HepG2 (cell line): Measurements from ENCODE around the gene HTATIP2. TPM values are rescaled to one million over a fixed set of nuclear protein-coding genes. Genes with fewer than 3 reads are reported as not detected.

Experiments used
- AKAP8 ChIP-seq: sonication (generic); formaldehyde crosslinking; IDR thresholded peaks from 2 replicates; pipeline ENCODE4 v1.5.1; 2020; ENCODE audit warnings: mild to moderate bottlenecking, missing genetic modification reagents
- ATF1 ChIP-seq: IDR thresholded peaks from 2 replicates; pipeline ENCODE4 v1.6.1; 2016; ENCODE audit warnings: mild to moderate bottlenecking, control low read depth
- BRD4 ChIP-seq: sonication (generic); formaldehyde crosslinking; IDR thresholded peaks from 2 replicates; pipeline ENCODE4 v1.4.0; 2020; ENCODE audit warnings: missing genetic modification reagents
- CEBPZ ChIP-seq: IDR thresholded peaks from 2 replicates; pipeline ENCODE4 v1.6.1; 2012; ENCODE audit warnings: low read length, improper control_type of control experiment
- CSRNP2 ChIP-seq: sonication (generic); formaldehyde crosslinking; conservative IDR thresholded peaks from 2 replicates; pipeline ENCODE4 v1.8.0; 2022; ENCODE audit warnings: low read depth, missing genetic modification reagents
- EHMT2 ChIP-seq: fragments of 200-600 bp; sonication (generic); IDR thresholded peaks from 2 replicates; pipeline ENCODE4 v1.7.0; 2017; ENCODE audit warnings: antibody characterized with exemption, low read depth, low read length, borderline replicate concordance
- FOXA1 ChIP-seq, 2 experiments: fragments of 450-650 bp in 1 of 2; sonication (generic) in 1 of 2; formaldehyde crosslinking in 1 of 2; IDR thresholded peaks; 2 replicates each; pipeline versions ENCODE4 v1.4.0 to v1.6.1; 2016 to 2020; ENCODE audit warnings: missing genetic modification reagents in 1 of 2
- KLF12 ChIP-seq: sonication (generic); formaldehyde crosslinking; IDR thresholded peaks from 2 replicates; pipeline ENCODE4 v1.4.0; 2020; ENCODE audit warnings: missing genetic modification reagents, borderline replicate concordance
- TERF1 ChIP-seq: sonication (generic); formaldehyde crosslinking; IDR thresholded peaks from 2 replicates; pipeline ENCODE4 v1.8.0; 2022; ENCODE audit warnings: mild to moderate bottlenecking, missing genetic modification reagents, moderate library complexity
- TMF1 ChIP-seq: sonication (generic); formaldehyde crosslinking; IDR thresholded peaks from 2 replicates; pipeline ENCODE4 v1.8.1; 2022; ENCODE audit warnings: low read depth, missing genetic modification reagents
- ZBTB33 ChIP-seq: sonication (generic); formaldehyde crosslinking; IDR thresholded peaks from 2 replicates; pipeline ENCODE4 v1.4.0; 2020; ENCODE audit warnings: missing genetic modification reagents
- ZFP41 ChIP-seq: sonication (generic); formaldehyde crosslinking; IDR thresholded peaks from 2 replicates; pipeline ENCODE4 v1.4.0; 2020; ENCODE audit warnings: mild to moderate bottlenecking, missing genetic modification reagents, borderline replicate concordance
- ZGPAT ChIP-seq: IDR thresholded peaks from 2 replicates; pipeline ENCODE4 v1.6.1; 2016; ENCODE audit warnings: mild to moderate bottlenecking
- ZNF337 ChIP-seq: sonication (generic); formaldehyde crosslinking; IDR thresholded peaks from 2 replicates; pipeline ENCODE4 v1.5.1; 2020; ENCODE audit warnings: missing genetic modification reagents, low read depth, mild to moderate bottlenecking, borderline replicate concordance
- ZNF33A ChIP-seq: sonication (generic); formaldehyde crosslinking; IDR thresholded peaks from 2 replicates; pipeline ENCODE4 v1.5.1; 2020; ENCODE audit warnings: missing genetic modification reagents, mild to moderate bottlenecking, moderate library complexity, borderline replicate concordance
- ZNF556 ChIP-seq: sonication (generic); formaldehyde crosslinking; IDR thresholded peaks from 2 replicates; pipeline ENCODE4 v1.4.0; 2020; ENCODE audit warnings: mild to moderate bottlenecking, missing genetic modification reagents, borderline replicate concordance
- ZNF773 ChIP-seq: sonication (generic); formaldehyde crosslinking; IDR thresholded peaks from 2 replicates; pipeline ENCODE4 v1.4.0; 2020; ENCODE audit warnings: missing genetic modification reagents, borderline replicate concordance
- polyA plus RNA-seq, 8 experiments: library from polyadenylated mRNA; depleted of rRNA in 3 of 8; stranded (reverse) in 7 of 8; unstranded in 1 of 8; fragments of >200 nt; fragmentation: Illumina TruSeq in 4 of 8; extraction: Trizol in 4 of 8; gene quantifications; 2 replicates each; pipeline versions ENCODE4 v1.2.1 to v1.2.3, GENCODE V29; 2011 to 2016; ENCODE audit warnings: low read depth in 4 of 8, missing spikeins in 1 of 8, mixed read lengths in 1 of 8; ENCODE audit not compliant: insufficient read depth in 1 of 8
- total RNA-seq, 5 experiments: library from RNA; depleted of rRNA; stranded (reverse); fragments of >200 nt; fragmentation: Illumina TruSeq; extraction: Trizol; gene quantifications; 2 replicates each; pipeline ENCODE4 v1.2.3, GENCODE V29; 2016; ENCODE audit warnings: low read depth in 1 of 5

HTATIP2 gene
- total and polyA plus RNA-seq, 2 of the 13 experiments (the other 11 are each of a cell fraction or from before 2014, with no cell fraction given): not detected

- TF ChIP-seq CSRNP2 (CRISPR knock-in tag): no peak
- TF ChIP-seq ZGPAT (CRISPR knock-in tag): peak; percentile 81; the same call in 1 of the 2 replicates
- TF ChIP-seq ZNF33A (CRISPR knock-in tag): no peak
- TF ChIP-seq FOXA1 (IDR thresholded peaks at IDR 0.05): no peak
- no peak for TF ChIP-seq FOXA1 (CRISPR knock-in tag; IDR thresholded peaks at IDR 0.05)
- no peak for TF ChIP-seq CEBPZ
- peak; percentile 92; the same call in 1 of the 2 replicates for TF ChIP-seq ZNF773 (CRISPR knock-in tag)
- TF ChIP-seq TERF1 (CRISPR knock-in tag): no peak
- TF ChIP-seq AKAP8 (CRISPR knock-in tag): no peak; the same call in 1 of the 2 replicates
- TF ChIP-seq ZBTB33 (CRISPR knock-in tag): 0 out of 2 replicates have a peak, but pooled peaks have one; percentile 19
- TF ChIP-seq ZNF556 (CRISPR knock-in tag): peak; percentile 92
- TF ChIP-seq BRD4 (CRISPR knock-in tag): peak; percentile 68; the same call in 1 of the 2 replicates
- TF ChIP-seq EHMT2: peak; percentile 30; the same call in 1 of the 2 replicates
- TF ChIP-seq KLF12: peak; percentile 78; the same call in 1 of the 2 replicates
- no peak for TF ChIP-seq ZFP41
- TF ChIP-seq ZNF337 (CRISPR knock-in tag): no peak
- TF ChIP-seq ATF1: peak; percentile 94
- no peak for TF ChIP-seq TMF1 (CRISPR knock-in tag)
These were observed 24.0 kb downstream of the HTATIP2 start, which contains the start of gene PRMT3 (continued) for GRCh38 chr11:20387261-20388095.
